GM18868 (cell line): ENCODE results near the gene SLC25A19.
A peak's percentile ranks its signal among the peaks of the same experiment; 100 is the strongest.

Experiments
- ATAC-seq: cut with Tn5 transposase; IDR thresholded peaks from one replicate; pipeline ENCODE4 v1.9.1; 2021; ENCODE audit warnings: mild to moderate bottlenecking, moderate library complexity; ENCODE audit not compliant: unreplicated experiment

SLC25A19 gene

GRCh38 chr17:75289115-75289831, at the start of gene SLC25A19:
SLC25A19 (minus strand) TSS chr17:75289433; CDS start chr17:75286764, 2,669 bp downstream.
- ATAC-seq: peak; percentile 87

- no peak for ATAC-seq
Observed at GRCh38 chr17:75338335-75338734, 49.1 kb upstream of the SLC25A19 start.

- no peak for ATAC-seq
Observed at GRCh38 chr17:75335315-75335714, 46.1 kb upstream of the SLC25A19 start.

- no peak for ATAC-seq
Observed at GRCh38 chr17:75334723-75335122, 45.5 kb upstream of the SLC25A19 start.

- ATAC-seq: no peak
Observed at GRCh38 chr17:75331671-75332070, 42.4 kb upstream of the SLC25A19 start.

- no peak for ATAC-seq
Observed at GRCh38 chr17:75327757-75328156, 38.5 kb upstream of the SLC25A19 start.

GRCh38 chr17:75326226-75326848, 37.1 kb upstream of the SLC25A19 start:
- no peak for ATAC-seq

- ATAC-seq: no peak
Observed at GRCh38 chr17:75325827-75326225, 36.6 kb upstream of the SLC25A19 start.

- ATAC-seq: no peak
Observed at GRCh38 chr17:75325348-75325747, 36.1 kb upstream of the SLC25A19 start.

GRCh38 chr17:75321506-75321905, 32.3 kb upstream of the SLC25A19 start:
- no peak for ATAC-seq

- ATAC-seq: peak; percentile 60
Observed at GRCh38 chr17:75319904-75320691, 30.9 kb upstream of the SLC25A19 start.

GRCh38 chr17:75318615-75319222, 29.5 kb upstream of the SLC25A19 start:
- no peak for ATAC-seq

GRCh38 chr17:75318211-75318610, 29.0 kb upstream of the SLC25A19 start:
- no peak for ATAC-seq

- no peak for ATAC-seq
Observed at GRCh38 chr17:75317671-75318070, 28.4 kb upstream of the SLC25A19 start.

- no peak for ATAC-seq
Observed at GRCh38 chr17:75316253-75316652, 27.0 kb upstream of the SLC25A19 start.

GRCh38 chr17:75315541-75316243, 26.5 kb upstream of the SLC25A19 start:
- no peak for ATAC-seq

GRCh38 chr17:75313941-75314551, 24.8 kb upstream of the SLC25A19 start:
- ATAC-seq: no peak

GRCh38 chr17:75308732-75309629, 19.7 kb upstream of the SLC25A19 start:
- no peak for ATAC-seq
